Stimulated activated naive B cell treated with anti-CD40 and anti-IgM and Interleukin-4, amounts not matched to agents 10 μg/mL and 1 μg/mL and 100 μg/mL, for 72 hours (primary cell): Measurements from ENCODE around the gene SV2B.

Experiments
- ATAC-seq, 2 donors: fragments of 150-1000 bp; cut with Tn5 transposase; replicated peaks; 2 replicates each; pipeline ENCODE4 v1.10.0; 2021; ENCODE audit warnings: moderate library complexity in 1 of 2
- DNase-seq: peaks from one replicate; pipeline ENCODE4 v3.0.0; 2021
- H3K27ac Mint-ChIP-seq: one replicate; pipeline ENCODE4 v1.8.0; 2022; ENCODE audit warnings: mild to moderate bottlenecking, mixed read lengths
- H3K27me3 Mint-ChIP-seq, 2 donors: one replicate each; pipeline ENCODE4 v1.8.0; 2022; ENCODE audit warnings: mixed read lengths in 2 of 2
- H3K36me3 Mint-ChIP-seq, 2 donors: one replicate each; pipeline ENCODE4 v1.8.0; 2022; ENCODE audit warnings: mixed read lengths in 2 of 2, mild to moderate bottlenecking in 1 of 2
- H3K4me1 Mint-ChIP-seq, 2 donors: one replicate each; pipeline ENCODE4 v1.8.0; 2022; ENCODE audit warnings: mixed read lengths in 2 of 2, mild to moderate bottlenecking in 1 of 2
- H3K4me3 Mint-ChIP-seq, 2 donors: one replicate each; pipeline ENCODE4 v1.8.0; 2022; ENCODE audit warnings: mild to moderate bottlenecking in 2 of 2, mixed read lengths in 2 of 2, moderate library complexity in 1 of 2
- H3K9me3 Mint-ChIP-seq, 2 donors: one replicate each; pipeline ENCODE4 v1.8.0; 2022; ENCODE audit warnings: mixed read lengths in 2 of 2, mild to moderate bottlenecking in 1 of 2

The SV2B gene

DNA sequence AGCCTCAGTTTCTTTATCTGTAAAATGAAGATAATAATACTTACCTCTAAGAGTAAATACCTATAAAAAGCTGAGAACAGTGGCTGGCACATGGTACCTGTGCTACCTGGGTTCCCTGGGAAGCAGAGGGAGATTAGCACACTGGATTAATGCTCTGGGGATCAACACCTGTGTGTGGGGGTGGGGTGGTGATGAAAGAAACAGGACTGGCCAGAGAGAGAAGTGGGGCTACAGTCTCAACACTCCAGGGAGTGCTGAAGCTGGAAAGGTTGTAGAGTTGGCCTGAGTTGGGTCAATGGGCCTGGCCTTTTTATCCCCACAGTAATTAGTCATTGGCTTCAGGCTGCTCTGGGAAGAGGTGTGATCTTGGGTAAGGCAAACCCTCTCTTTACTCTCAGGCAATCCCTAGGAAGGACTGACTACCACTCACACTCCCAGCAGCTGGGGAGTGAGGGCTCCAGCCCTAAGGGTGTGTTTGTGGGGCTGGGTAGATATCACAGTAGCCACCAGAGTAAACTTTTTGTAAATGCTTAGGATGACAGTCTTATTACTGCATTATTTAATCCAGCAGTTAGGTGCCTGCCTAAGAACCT is 102.5 kb downstream of the SV2B start:
- ATAC-seq, result no peak
- DNase-seq, result no peak
- H3K4me1 Mint-ChIP-seq, result no peaks in the 10 kb centered on the region

DNA sequence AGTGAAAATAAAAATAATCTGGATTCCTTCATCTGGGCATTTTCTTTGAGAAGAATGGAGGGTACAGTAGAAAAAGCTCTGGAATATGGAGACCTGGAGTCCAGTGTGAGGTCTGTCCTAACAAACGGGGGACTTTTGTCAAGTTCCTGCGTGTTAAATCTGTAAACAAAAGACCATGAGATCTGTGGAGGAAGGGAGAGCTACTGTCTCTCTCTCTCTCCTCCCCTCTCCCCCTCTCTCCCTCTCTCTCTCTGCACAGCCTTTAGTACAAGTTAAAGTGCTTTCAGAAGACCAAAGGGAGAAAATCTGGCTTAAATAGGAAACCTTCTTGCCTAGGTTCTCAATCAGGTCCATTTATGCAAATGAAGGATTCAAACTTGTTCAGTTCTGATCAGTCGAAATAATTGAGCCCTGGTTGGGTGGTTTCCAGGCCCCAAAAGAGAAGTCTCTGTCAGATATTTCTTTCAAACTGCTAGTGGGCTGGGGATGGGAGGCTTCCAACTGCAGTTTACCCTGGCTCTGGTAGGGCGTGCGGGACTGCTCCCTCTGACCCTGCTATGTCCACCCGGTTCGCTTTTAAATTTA is 103.7 kb downstream of the SV2B start:
- ATAC-seq, result no peak
- no peaks in the 10 kb centered on the region for H3K36me3 Mint-ChIP-seq
- H3K4me3 Mint-ChIP-seq, result no peak overlapping the region
- H3K27ac Mint-ChIP-seq, result no peak overlapping the region
- H3K9me3 Mint-ChIP-seq, result no peaks in the 10 kb centered on the region
- peaks cover 23 to 30% of the 10 kb centered on the region in 2 donors for H3K27me3 Mint-ChIP-seq
- no peak for DNase-seq
- no peaks in the 10 kb centered on the region for H3K4me1 Mint-ChIP-seq

More for the DNA sequence above, 102.5 kb downstream of the SV2B start:
- H3K4me3 Mint-ChIP-seq, result no peak overlapping the region
- no peak overlapping the region for H3K27ac Mint-ChIP-seq
- H3K36me3 Mint-ChIP-seq, result no peaks in the 10 kb centered on the region
- no peaks in the 10 kb centered on the region for H3K9me3 Mint-ChIP-seq
- H3K27me3 Mint-ChIP-seq, result peaks cover 21 to 28% of the 10 kb centered on the region in 2 donors

DNA sequence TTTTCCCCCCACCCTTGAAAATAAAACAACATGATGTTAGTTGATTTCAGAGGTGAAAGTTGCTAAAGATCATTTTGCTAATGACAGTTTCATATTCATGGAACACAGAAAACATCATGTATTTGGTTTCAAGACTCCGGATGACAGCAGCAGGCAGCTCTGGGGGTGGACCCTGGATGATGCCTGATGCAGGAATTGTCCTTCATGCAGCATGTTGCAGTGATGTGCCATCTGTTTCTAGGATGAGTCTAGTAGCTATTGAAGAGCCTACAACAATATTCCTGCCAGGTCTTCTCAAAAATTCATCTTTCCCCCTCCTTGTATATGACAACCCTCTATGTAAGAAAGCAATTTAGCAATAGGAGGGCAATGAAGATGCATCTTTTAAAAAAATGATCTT is 108.3 kb downstream of the SV2B start:
- no peak overlapping the region for H3K27ac Mint-ChIP-seq
- no peak for DNase-seq
- no peaks in the 10 kb centered on the region for H3K4me1 Mint-ChIP-seq
- no peak overlapping the region for H3K4me3 Mint-ChIP-seq
- H3K36me3 Mint-ChIP-seq, result no peaks in the 10 kb centered on the region
- H3K27me3 Mint-ChIP-seq, result peaks cover 31 to 36% of the 10 kb centered on the region in 2 donors
- H3K9me3 Mint-ChIP-seq, result no peaks in the 10 kb centered on the region
- ATAC-seq, result no peak

DNA sequence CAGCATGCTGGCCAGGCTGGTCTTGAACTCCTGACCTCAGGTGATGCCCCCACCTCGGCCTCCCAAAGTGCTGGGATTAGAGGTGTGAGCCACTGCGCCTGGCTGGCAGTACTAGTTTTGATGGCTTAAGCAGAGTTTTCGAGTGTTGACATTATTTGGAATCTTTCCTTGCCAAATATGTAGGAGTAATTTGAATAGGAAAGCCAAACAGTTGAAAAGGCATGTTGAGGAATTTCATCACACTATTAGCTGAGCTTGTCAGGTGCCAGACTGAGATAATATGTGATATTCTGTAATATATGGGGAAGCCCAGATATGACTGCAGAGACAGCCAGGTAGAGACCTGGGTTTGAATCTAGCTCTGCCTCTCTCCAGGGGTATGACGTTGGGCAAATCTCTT is 109.3 kb downstream of the SV2B start:
- H3K4me3 Mint-ChIP-seq, result no peak overlapping the region
- H3K36me3 Mint-ChIP-seq, result no peaks in the 10 kb centered on the region
- H3K9me3 Mint-ChIP-seq, result peaks cover 0 to 4% of the 10 kb centered on the region in 2 donors
- H3K4me1 Mint-ChIP-seq, result no peaks in the 10 kb centered on the region
- ATAC-seq, result no peak
- no peak overlapping the region for H3K27ac Mint-ChIP-seq
- H3K27me3 Mint-ChIP-seq, result peaks cover 31 to 40% of the 10 kb centered on the region in 2 donors
- DNase-seq, result no peak

DNA sequence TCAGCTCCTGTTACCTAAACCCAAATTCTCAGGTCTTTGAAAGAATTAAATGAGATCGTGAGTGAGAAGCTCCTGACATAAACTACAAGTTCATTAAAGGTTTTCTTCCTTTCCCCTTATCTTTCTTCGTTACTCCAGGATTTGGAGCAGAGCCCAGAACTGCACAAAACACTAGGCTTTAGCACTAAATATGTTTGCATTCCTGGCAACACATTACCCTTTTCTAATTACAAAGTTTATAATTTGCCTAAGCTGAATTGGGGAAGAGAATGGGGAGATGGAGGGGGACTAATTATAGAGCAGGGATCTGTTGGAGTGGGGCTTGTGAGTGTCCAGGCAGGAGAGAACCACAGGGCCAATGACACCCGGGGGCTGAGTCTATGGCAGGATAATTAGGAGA is 109.7 kb downstream of the SV2B start:
- Mint-ChIP-seq H3K27me3 (peaks cover 31 to 42% of the 10 kb centered on the region in 2 donors), H3K36me3 (no peaks in the 10 kb centered on the region), H3K4me1 (no peaks in the 10 kb centered on the region), H3K27ac (no peak overlapping the region), H3K4me3 (no peak overlapping the region), H3K9me3 (peaks cover 0 to 4% of the 10 kb centered on the region in 2 donors)
- ATAC-seq (no peak), DNase-seq (no peak)

DNA sequence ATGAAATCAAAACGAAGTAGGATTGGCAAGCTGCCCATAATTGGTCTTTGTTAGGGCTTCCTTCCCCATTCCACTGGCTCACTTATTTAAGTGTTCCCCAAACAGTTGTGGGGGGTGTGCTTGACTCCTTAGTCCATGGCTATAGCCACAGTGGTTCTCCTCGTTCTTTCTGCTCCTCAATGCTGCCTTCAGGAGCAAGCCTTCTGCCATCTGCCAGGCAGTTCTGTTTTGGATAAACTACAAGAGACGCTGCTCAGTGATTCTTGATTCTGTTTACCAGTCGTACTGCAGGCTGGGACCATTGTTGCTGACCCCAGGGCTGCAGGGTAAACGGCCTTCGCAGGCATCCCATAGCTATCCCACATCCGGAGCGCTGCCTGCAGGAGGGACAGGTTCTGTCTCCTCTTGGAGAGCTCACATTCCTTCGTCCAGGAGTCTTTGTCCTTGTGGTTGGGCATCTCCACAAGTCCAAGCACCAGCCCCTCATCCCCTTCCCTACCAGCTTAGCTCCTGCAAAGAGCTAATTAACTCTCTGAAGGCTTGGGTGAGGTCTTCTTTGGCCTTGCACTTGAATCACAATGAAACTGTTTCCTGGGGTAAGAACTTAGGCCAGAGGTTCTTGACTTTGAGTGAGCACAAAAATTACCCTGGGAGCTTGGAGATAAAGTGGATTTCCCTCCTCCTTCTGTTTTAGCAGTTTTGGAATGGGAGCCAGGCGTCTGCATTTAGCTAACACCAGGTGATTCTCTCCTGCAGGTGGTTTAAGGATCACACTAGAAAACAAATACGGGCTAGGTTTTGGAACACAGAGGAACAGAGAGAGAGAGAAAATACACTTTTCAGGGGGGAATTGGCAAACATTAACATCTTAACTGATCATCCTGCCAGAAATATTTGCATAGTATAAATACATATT is 114.9 kb downstream of the SV2B start:
- Mint-ChIP-seq H3K4me3 (no peak overlapping the region), H3K9me3 (peaks cover 0 to 4% of the 10 kb centered on the region in 2 donors), H3K27me3 (peaks cover 17 to 35% of the 10 kb centered on the region in 2 donors), H3K27ac (no peak overlapping the region), H3K36me3 (no peaks in the 10 kb centered on the region), H3K4me1 (no peaks in the 10 kb centered on the region)
- no peak for DNase-seq
- no peak for ATAC-seq

DNA sequence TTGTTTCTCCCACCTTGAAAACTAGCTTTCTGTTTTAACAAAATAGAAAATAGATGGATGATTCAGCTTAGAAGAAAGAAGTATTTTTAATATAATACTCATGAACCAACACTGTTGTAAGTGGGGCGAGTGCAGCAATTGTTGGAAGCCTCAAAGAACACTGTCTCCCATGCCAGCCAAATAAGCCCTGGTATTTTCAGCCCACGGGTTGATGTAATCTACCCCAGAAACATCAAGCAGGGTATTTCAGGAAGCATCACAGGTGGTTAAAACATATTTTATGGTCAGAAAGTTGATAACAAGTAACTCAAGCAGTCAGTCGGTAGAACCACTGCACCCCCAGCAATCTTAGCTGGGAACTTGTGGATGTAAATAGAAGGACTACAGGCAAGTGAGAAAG is 115.9 kb downstream of the SV2B start:
- Mint-ChIP-seq H3K4me1 (no peaks in the 10 kb centered on the region), H3K9me3 (peaks cover 0 to 4% of the 10 kb centered on the region in 2 donors), H3K36me3 (no peaks in the 10 kb centered on the region), H3K27me3 (peaks cover 14 to 24% of the 10 kb centered on the region in 2 donors), H3K27ac (no peak overlapping the region), H3K4me3 (no peak overlapping the region)
- no peak for DNase-seq
- ATAC-seq, result no peak

DNA sequence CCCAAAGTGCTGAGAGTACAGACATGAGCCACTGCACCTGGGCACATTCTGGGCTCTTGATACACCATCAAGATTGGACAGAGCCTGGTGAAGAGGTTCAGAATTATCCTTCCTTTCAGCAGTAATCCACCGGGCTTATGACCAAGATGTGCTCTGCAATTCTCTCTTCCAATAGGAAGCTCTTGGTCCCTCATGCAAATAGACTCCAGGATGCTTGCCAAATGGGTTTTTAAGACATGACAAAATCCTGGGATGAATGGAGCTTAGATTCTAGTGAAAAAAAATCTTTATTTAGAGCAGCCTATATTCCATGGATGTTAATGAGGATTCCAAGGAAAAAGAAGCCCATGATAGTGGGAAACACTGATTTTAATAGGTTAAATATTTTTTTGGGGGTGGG is 119.1 kb downstream of the SV2B start:
- H3K36me3 Mint-ChIP-seq, result no peaks in the 10 kb centered on the region

DNA sequence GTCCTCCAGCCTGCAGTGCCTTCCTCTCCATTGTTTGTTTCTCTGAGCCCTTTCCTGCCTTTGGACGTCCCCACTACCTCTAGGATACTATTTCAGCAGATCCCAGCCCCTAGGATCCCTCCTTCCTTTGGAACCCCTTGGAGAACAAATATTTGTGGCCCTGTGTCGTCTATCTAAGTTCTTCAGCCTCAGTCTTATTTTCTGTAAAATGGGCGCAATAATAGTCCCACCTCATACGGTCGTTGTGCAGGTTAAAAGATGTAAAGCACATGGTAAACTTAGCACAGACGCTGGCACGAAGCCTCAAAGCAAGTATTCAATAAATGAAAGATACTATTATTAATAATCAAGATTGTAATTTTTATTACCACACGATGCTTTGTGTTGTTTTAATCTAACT is 122.0 kb downstream of the SV2B start:
- H3K36me3 Mint-ChIP-seq, result no peaks in the 10 kb centered on the region
- ATAC-seq, result no peak
- no peaks in the 10 kb centered on the region for H3K9me3 Mint-ChIP-seq
- peaks cover 43 to 55% of the 10 kb centered on the region in 2 donors for H3K27me3 Mint-ChIP-seq
- H3K4me3 Mint-ChIP-seq, result no peak overlapping the region
- H3K27ac Mint-ChIP-seq, result no peak overlapping the region
- no peak for DNase-seq
- no peaks in the 10 kb centered on the region for H3K4me1 Mint-ChIP-seq

More for the DNA sequence above, 119.1 kb downstream of the SV2B start:
- no peak overlapping the region for H3K4me3 Mint-ChIP-seq
- ATAC-seq (no peak), DNase-seq (no peak)
- no peaks in the 10 kb centered on the region for H3K9me3 Mint-ChIP-seq
- H3K4me1 Mint-ChIP-seq, result no peaks in the 10 kb centered on the region
- H3K27me3 Mint-ChIP-seq, result peaks cover 29 to 33% of the 10 kb centered on the region in 2 donors
- H3K27ac Mint-ChIP-seq, result no peak overlapping the region

DNA sequence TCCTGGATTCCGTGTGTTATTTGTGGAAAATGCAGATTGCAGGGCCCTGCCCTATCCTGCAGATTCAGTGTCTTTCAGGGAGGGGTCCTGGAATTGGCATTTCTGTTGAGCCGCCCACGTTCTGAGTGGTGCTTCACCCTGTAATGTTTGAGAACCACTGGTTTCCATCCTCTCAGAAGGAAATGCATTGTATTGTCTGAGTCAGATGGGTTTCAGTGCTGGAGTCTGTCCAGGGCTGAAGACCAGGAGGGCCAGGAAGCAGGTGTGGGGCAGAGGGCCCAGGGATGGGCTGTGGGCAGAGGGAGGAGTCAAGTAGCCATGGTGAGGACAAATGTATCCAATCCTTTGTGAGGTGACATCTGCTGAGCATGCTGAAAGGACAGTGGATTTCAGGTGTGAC is 123.8 kb downstream of the SV2B start:
- H3K4me1 Mint-ChIP-seq, result no peaks in the 10 kb centered on the region
- no peak overlapping the region for H3K4me3 Mint-ChIP-seq
- no peaks in the 10 kb centered on the region for H3K36me3 Mint-ChIP-seq
- H3K27ac Mint-ChIP-seq, result no peak overlapping the region
- H3K9me3 Mint-ChIP-seq, result no peaks in the 10 kb centered on the region
- H3K27me3 Mint-ChIP-seq, result peaks cover 39 to 58% of the 10 kb centered on the region in 2 donors
- DNase-seq, result no peak
- no peak for ATAC-seq

DNA sequence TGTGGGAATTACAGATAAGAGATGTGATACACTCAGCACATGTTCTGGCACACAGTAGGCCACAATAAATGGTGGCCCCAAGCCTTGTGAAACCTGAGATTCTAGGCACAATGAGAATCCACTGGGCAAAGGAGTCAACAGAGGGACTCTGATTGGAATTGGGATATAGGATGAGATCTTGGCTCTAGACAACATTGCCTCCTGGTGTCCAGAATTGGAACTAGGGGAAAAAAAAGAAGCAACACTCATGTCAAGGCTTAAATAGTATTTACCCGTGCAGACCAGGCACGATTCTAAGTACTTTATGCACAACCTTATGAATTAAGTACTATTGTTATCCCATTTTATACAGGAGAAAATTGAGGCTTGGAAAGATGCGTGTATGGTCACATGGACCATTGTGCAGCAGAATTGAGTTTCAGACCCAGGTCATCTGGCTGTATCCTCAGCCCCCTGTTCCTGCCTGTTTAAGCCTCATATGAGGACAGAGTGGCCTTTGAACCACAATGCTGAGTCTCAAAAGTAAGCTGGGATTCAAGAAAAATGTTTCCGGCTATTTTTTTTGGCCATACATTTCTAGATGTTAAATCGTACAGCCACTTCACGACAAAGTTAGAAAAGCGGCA is 124.8 kb downstream of the SV2B start:
- DNase-seq (no peak), ATAC-seq (no peak)
- H3K27ac Mint-ChIP-seq, result no peak overlapping the region
- no peaks in the 10 kb centered on the region for H3K36me3 Mint-ChIP-seq
- H3K4me1 Mint-ChIP-seq, result no peaks in the 10 kb centered on the region
- H3K4me3 Mint-ChIP-seq, result no peak overlapping the region
- no peaks in the 10 kb centered on the region for H3K9me3 Mint-ChIP-seq
- H3K27me3 Mint-ChIP-seq, result peaks cover 37 to 55% of the 10 kb centered on the region in 2 donors

DNA sequence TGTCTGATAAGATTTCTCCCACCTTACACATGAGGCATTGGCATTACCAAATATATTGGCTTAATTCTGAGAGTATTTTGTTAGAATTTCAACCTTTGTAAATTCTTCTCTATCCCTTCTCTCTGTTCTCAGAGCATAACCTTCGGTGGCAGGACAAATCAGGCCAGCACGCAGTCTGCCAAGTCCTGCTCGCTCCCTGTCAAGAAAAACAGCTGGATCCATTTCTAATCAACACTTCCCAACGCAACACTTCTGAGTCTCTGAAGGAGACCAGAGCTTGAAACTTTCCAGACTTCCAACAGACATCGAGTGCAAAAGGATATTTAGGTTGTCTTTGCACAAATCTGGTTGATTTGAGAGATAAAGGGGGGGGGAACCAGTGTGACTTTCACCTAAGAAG is 125.7 kb downstream of the SV2B start:
- DNase-seq (no peak), ATAC-seq (no peak)
- Mint-ChIP-seq H3K27ac (no peak overlapping the region), H3K36me3 (no peaks in the 10 kb centered on the region), H3K9me3 (no peaks in the 10 kb centered on the region), H3K4me3 (no peak overlapping the region), H3K4me1 (no peaks in the 10 kb centered on the region), H3K27me3 (peaks cover 37 to 50% of the 10 kb centered on the region in 2 donors)

DNA sequence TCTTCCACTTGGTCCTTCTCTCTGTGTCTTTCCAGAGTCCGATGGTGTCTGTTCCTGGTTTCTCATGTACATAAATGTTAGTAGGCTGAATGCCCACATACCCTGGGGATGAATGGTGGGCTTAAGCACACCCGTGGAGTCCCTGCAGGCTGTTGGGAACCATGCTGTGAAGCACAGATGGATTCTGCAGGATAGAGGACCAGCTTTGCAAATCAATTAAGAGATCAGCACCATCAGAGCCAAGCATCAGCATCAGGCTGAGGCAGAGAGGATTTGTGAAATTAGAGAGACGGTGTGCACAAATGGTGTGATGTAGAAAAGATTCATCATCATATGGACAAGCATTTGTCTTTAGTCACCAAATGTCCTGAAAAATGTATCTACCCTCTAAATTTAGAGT is 127.1 kb downstream of the SV2B start:
- Mint-ChIP-seq H3K27me3 (peaks cover 32 to 43% of the 10 kb centered on the region in 2 donors), H3K9me3 (no peaks in the 10 kb centered on the region)

DNA sequence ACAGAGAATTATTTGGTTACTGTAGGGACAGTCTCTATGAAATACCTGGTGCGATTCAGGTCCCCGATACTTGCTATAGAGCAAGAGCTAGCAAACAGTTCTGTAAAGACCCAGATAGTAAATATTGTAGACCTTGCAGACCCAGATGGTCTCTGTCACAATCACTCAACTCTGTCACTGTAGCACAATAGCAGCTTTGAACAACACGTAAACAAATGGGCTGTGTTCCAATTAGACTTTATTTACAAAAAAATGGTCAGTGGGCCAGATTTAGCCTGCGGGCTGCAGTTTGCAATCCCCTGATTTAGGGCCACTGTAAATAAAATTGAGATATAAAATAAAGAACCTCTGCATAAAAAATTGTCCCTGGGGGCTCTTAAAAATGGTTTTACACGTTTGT is 127.7 kb downstream of the SV2B start:
- Mint-ChIP-seq H3K4me1 (no peaks in the 10 kb centered on the region), H3K4me3 (no peak overlapping the region), H3K36me3 (no peaks in the 10 kb centered on the region), H3K27ac (no peak overlapping the region), H3K9me3 (no peaks in the 10 kb centered on the region), H3K27me3 (peaks cover 31 to 44% of the 10 kb centered on the region in 2 donors)
- DNase-seq, result no peak
- ATAC-seq, result no peak

More for the DNA sequence above, 127.1 kb downstream of the SV2B start:
- H3K36me3 Mint-ChIP-seq, result no peaks in the 10 kb centered on the region
- no peak overlapping the region for H3K27ac Mint-ChIP-seq
- no peak overlapping the region for H3K4me3 Mint-ChIP-seq
- DNase-seq (no peak), ATAC-seq (no peak)
- H3K4me1 Mint-ChIP-seq, result no peaks in the 10 kb centered on the region
